Body of pancreas (tissue), 4 donors: ENCODE results near the gene GPI. TPM values are rescaled to one million over a fixed set of nuclear protein-coding genes. Genes with fewer than 3 reads are reported as not detected.
"Not testable (repeated sequence)": the region's sequence is repeated elsewhere in the genome, so short reads cannot be mapped to it uniquely, and the experiment has no call there.

Experiments used
- ATAC-seq: fragments of 150-250 bp; one replicate; pipeline ENCODE4 v1.9.1; 2016
- DNase-seq, 4 donors: peaks; one replicate each; pipeline ENCODE4 v3.0.0-alpha.2; 2019
- H3K27ac ChIP-seq, 4 donors: fragments of 200-600 bp; sonication (generic); 1 replicate in 3 of 4; 2 replicates in 1 of 4; pipeline versions ENCODE4 v1.5.1 to v1.6.1; 2016 to 2019; ENCODE audit warnings: mild to moderate bottlenecking in 1 of 4, mixed read lengths in 1 of 4, moderate library complexity in 1 of 4
- H3K27me3 ChIP-seq, 2 donors: fragments of 200-600 bp; sonication (generic); one replicate each; pipeline ENCODE4 v1.6.0; 2016; ENCODE audit warnings: mild to moderate bottlenecking in 1 of 2
- H3K36me3 ChIP-seq, 2 donors: fragments of 200-600 bp; sonication (generic); replicated peaks in 1 of 2; 2 replicates each; pipeline ENCODE4 v1.5.1; 2016; ENCODE audit warnings: low read depth in 2 of 2; ENCODE audit not compliant: insufficient read depth in 1 of 2
- H3K4me1 ChIP-seq: fragments of 200-600 bp; sonication (generic); one replicate; pipeline ENCODE4 v1.6.0; 2016
- H3K4me3 ChIP-seq, 2 donors: fragments of 200-600 bp; sonication (generic); 1 replicate in 1 of 2; 2 replicates in 1 of 2; pipeline ENCODE4 v1.5.1; 2016 to 2019
- H3K9me3 ChIP-seq, 3 donors: fragments of 200-600 bp; sonication (generic); 1 replicate in 2 of 3; 2 replicates in 1 of 3; pipeline ENCODE4 v1.5.1; 2016
- CTCF ChIP-seq, 7 experiments: fragments of 450-650 bp in 4 of 7; fragments of 200-600 bp in 3 of 7; sonication (generic) in 3 of 7; IDR thresholded peaks; one replicate each; pipeline ENCODE4 v1.5.1; 2016 to 2019; ENCODE audit warnings: antibody characterized with exemption in 7 of 7
- POLR2A ChIP-seq, 3 donors: fragments of 450-650 bp; IDR thresholded peaks; one replicate each; pipeline ENCODE4 v1.6.1; 2016; ENCODE audit warnings: antibody characterized with exemption in 3 of 3, mild to moderate bottlenecking in 2 of 3
- WGBS, 2 donors: methylation state at CpG; one replicate each; pipeline ENCODE4 v1.1.5; 2017; 5-methylcytosine and 5-hydroxymethylcytosine counted together
- intact Hi-C: fragments of 100-400 bp; cut with DNase I; formaldehyde crosslinking; loops from one replicate; pipeline ENCODE4 v1.15.1; 2023
- total RNA-seq, 2 donors: library from RNA; depleted of rRNA; stranded (reverse); fragments of >200 nt; gene quantifications; one replicate each; pipeline ENCODE4 v1.1.0, GENCODE V29; 2016

Gene GPI
- total RNA-seq, 2 donors from 2014 or later: 66.4 to 118 TPM

DNA sequence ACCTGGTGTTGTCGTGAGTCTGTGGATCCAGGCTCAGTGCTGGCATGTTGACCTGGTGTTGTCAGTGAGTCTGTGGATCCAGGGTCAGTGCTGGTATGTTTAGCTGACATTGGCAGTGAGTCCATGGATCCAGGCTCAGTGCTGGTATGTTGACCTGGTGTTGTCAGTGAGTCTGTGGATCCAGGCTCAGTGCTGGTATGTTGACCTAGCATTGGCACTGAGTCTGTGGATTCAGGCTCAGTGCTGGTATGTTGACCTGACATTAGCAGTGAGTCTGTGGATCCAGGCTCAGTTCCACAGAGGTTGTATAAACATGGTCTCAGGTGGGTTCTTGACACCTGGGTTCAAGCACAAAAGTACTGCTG lies 22.4 kb downstream of the GPI start:
- Histone ChIP-seq H3K36me3 (peaks cover 6 to 14% of the 10 kb centered on the region in 2 donors), H3K4me3 (no peak overlapping the region), H3K4me1 (no peaks in the 10 kb centered on the region), H3K27me3 (no peaks in the 10 kb centered on the region), H3K9me3 (no peaks in the 10 kb centered on the region), H3K27ac (no peak overlapping the region)
- intact Hi-C loops: no loop called here
- no peak for ATAC-seq
- WGBS, 2 donors: 85 to 86% methylated on average over 1 of the region's 1 CpG
- DNase-seq: no peak
- TF ChIP-seq CTCF (IDR thresholded peaks at IDR 0.05) (no peak), POLR2A (IDR thresholded peaks at IDR 0.05) (no peak)

DNA sequence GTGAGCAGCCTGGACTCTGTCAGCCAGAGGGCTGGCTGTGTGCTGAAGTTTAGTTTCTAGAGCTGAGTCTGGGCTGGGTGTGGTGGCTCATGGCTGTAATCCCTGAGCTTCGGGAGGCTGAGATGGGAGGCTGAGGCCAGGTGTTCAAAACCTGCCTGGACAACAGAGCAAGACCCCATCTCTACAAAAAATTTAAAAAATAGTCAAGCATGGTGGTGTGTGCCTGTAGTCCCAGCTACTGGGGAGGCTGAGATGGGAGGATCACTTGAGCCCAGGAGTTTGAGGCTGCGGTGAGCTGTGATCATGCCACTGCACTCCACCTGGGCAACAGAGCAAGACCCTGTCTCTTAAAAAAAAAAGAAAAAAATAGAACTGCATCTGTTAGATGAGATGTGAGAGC lies 23.7 kb downstream of the GPI start:
- H3K27me3 ChIP-seq, H3K9me3 ChIP-seq, H3K4me1 ChIP-seq, H3K27ac ChIP-seq, DNase-seq, H3K4me3 ChIP-seq, ATAC-seq, intact Hi-C loops: not testable (repeated sequence)
- WGBS, 2 donors: 93 to 100% methylated on average over 2 of the region's 2 CpGs
- H3K36me3 ChIP-seq: peaks cover 0 to 13% of the 10 kb centered on the region in 2 donors

- intact Hi-C loops: no loop called here
- Histone ChIP-seq H3K27ac (no peak overlapping the region), H3K9me3 (no peaks in the 10 kb centered on the region), H3K4me3 (no peak overlapping the region), H3K4me1 (no peaks in the 10 kb centered on the region), H3K36me3 (peaks cover 0 to 20% of the 10 kb centered on the region in 2 donors), H3K27me3 (no peaks in the 10 kb centered on the region)
- DNase-seq (no peak), ATAC-seq (no peak)
- TF ChIP-seq CTCF (IDR thresholded peaks at IDR 0.05) (no peak), POLR2A (IDR thresholded peaks at IDR 0.05) (no peak)
Observed at GRCh38 chr19:34391813-34392212, 26.8 kb downstream of the GPI start.

- H3K27me3 ChIP-seq: no peaks in the 10 kb centered on the region
- no peak overlapping the region for H3K27ac ChIP-seq
- intact Hi-C loops: no loop called here
- no peaks in the 10 kb centered on the region for H3K4me1 ChIP-seq
- no peak overlapping the region for H3K4me3 ChIP-seq
- WGBS, 2 donors: 77 to 91% methylated on average over 6 to 8 of the region's 11 CpGs
- ATAC-seq (no peak), DNase-seq (no peak)
- TF ChIP-seq CTCF (IDR thresholded peaks at IDR 0.05): no peak
- H3K36me3 ChIP-seq: peaks cover 0 to 23% of the 10 kb centered on the region in 2 donors
- no peaks in the 10 kb centered on the region for H3K9me3 ChIP-seq
Observed at GRCh38 chr19:34393031-34393430, 28.0 kb downstream of the GPI start.

- intact Hi-C loops: no loop called here
- no peak for DNase-seq
- Histone ChIP-seq H3K27me3 (no peaks in the 10 kb centered on the region), H3K4me1 (no peaks in the 10 kb centered on the region), H3K36me3 (peaks cover 0 to 19% of the 10 kb centered on the region in 2 donors), H3K4me3 (no peak overlapping the region), H3K9me3 (no peaks in the 10 kb centered on the region), H3K27ac (no peak overlapping the region)
- no peak for ATAC-seq
- WGBS, 2 donors: 84 to 90% methylated on average over 10 to 14 of the region's 14 CpGs
- TF ChIP-seq POLR2A (IDR thresholded peaks at IDR 0.05): no peak
- no peak for TF ChIP-seq CTCF (IDR thresholded peaks at IDR 0.05)
Observed at GRCh38 chr19:34393629-34394028, 28.6 kb downstream of the GPI start.
